ENCODE results near the gene ISOC2.

DNA sequence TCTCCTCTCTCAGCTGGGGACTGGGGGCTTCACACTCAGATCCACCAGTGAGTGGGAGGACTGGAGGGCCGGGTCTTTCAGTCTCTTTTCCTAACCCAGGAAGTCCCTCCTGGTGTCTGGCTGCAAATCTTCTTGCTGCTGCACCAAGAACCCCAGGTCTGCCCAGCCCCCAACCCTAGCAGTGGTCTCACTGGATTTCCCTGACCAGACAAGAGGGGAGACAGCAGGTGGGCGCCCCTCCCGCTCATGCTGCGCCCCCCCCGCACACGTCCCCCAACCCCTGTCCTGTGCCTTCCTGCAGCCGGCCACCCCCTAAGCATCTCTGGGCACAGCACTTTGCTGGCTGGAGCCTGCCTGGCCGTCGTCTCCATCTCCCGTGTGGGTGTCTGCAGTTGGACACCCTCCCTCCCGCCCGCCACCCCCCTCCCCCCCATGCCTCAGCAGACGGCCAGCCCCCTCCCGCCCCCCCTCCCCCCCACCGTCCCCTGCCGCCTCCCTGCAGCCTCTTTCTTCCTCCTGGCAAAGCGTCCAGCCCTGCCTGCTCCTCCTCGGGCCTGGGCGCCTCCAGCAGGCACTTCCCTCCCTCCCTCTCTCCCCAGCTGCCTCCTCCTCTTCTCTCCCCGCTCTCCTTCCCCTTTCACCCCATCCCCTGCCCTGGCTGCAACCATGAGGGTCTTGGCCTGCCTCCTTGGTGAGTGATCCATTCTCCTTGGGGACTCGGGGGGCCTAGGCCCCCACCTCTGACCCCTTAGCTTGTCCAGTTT is 26.7 kb upstream of the ISOC2 start, which contains the start of gene SSC5D:
- no peak for TF ChIP-seq POLR2A (IDR thresholded peaks at IDR 0.05)
- TF ChIP-seq, protein P1, sequence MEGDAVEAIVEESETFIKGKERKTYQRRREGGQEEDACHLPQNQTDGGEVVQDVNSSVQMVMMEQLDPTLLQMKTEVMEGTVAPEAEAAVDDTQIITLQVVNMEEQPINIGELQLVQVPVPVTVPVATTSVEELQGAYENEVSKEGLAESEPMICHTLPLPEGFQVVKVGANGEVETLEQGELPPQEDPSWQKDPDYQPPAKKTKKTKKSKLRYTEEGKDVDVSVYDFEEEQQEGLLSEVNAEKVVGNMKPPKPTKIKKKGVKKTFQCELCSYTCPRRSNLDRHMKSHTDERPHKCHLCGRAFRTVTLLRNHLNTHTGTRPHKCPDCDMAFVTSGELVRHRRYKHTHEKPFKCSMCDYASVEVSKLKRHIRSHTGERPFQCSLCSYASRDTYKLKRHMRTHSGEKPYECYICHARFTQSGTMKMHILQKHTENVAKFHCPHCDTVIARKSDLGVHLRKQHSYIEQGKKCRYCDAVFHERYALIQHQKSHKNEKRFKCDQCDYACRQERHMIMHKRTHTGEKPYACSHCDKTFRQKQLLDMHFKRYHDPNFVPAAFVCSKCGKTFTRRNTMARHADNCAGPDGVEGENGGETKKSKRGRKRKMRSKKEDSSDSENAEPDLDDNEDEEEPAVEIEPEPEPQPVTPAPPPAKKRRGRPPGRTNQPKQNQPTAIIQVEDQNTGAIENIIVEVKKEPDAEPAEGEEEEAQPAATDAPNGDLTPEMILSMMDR (IDR thresholded peaks at IDR 0.05): no peak
